ENCODE results near the gene HEPN1.

The HEPN1 gene

GRCh38 chr11:124918950-124919349 lies at the start of gene HEPN1:
TSS of gene HEPN1 (plus strand) at chr11:124919250.
- no peak for DNase-seq (ENCODE audit: low read depth in 2 of 2)

GRCh38 chr11:124869331-124869730 lies 49.7 kb upstream of the HEPN1 start:
- no peak for DNase-seq (ENCODE audit: low read depth in 2 of 2)

GRCh38 chr11:124869856-124870387 lies 49.1 kb upstream of the HEPN1 start:
- no peak for DNase-seq (ENCODE audit: low read depth in 2 of 2)

- DNase-seq (ENCODE audit: low read depth in 2 of 2), result no peak
Observed at GRCh38 chr11:124870430-124870829, 48.6 kb upstream of the HEPN1 start.

GRCh38 chr11:124872280-124872679 lies 46.8 kb upstream of the HEPN1 start:
- DNase-seq (ENCODE audit: low read depth in 2 of 2), result no peak

GRCh38 chr11:124872741-124873140 lies 46.3 kb upstream of the HEPN1 start:
- DNase-seq (ENCODE audit: low read depth in 2 of 2), result no peak

- DNase-seq (ENCODE audit: low read depth in 2 of 2), result no peak
Observed at GRCh38 chr11:124873951-124874350, 45.1 kb upstream of the HEPN1 start.

- DNase-seq (ENCODE audit: low read depth in 2 of 2), result no peak
Observed at GRCh38 chr11:124874571-124875255, 44.3 kb upstream of the HEPN1 start.

GRCh38 chr11:124875401-124875800 lies 43.6 kb upstream of the HEPN1 start:
- DNase-seq (ENCODE audit: low read depth in 2 of 2), result no peak

GRCh38 chr11:124875943-124876817 lies 42.9 kb upstream of the HEPN1 start:
- DNase-seq (ENCODE audit: low read depth in 2 of 2), result peak; percentile 37 to 49

GRCh38 chr11:124876818-124877630 lies 42.0 kb upstream of the HEPN1 start:
- DNase-seq (ENCODE audit: low read depth in 2 of 2), result no peak

- no peak for DNase-seq (ENCODE audit: low read depth in 2 of 2)
Observed at GRCh38 chr11:124877631-124877909, 41.5 kb upstream of the HEPN1 start.

- no peak for DNase-seq (ENCODE audit: low read depth in 2 of 2)
Observed at GRCh38 chr11:124877910-124878758, 40.9 kb upstream of the HEPN1 start.

GRCh38 chr11:124878759-124879492 lies 40.1 kb upstream of the HEPN1 start:
- DNase-seq (ENCODE audit: low read depth in 2 of 2), result no peak

- no peak for DNase-seq (ENCODE audit: low read depth in 2 of 2)
Observed at GRCh38 chr11:124879493-124880289, 39.4 kb upstream of the HEPN1 start.

GRCh38 chr11:124880290-124880611 lies 38.8 kb upstream of the HEPN1 start:
- DNase-seq (ENCODE audit: low read depth in 2 of 2), result no peak

GRCh38 chr11:124880958-124881357 lies 38.1 kb upstream of the HEPN1 start:
- no peak for DNase-seq (ENCODE audit: low read depth in 2 of 2)

GRCh38 chr11:124882339-124883071 lies 36.5 kb upstream of the HEPN1 start:
- no peak for DNase-seq (ENCODE audit: low read depth in 2 of 2)

- DNase-seq (ENCODE audit: low read depth in 2 of 2), result no peak
Observed at GRCh38 chr11:124884340-124884739, 34.7 kb upstream of the HEPN1 start.
